Ovary (tissue), 9 donors: ENCODE measurements around the gene ANTXR1. TPM values are rescaled to one million over a fixed set of nuclear protein-coding genes. Genes with fewer than 3 reads are reported as not detected.

Source experiments
- DNase-seq, 5 donors: peaks; one replicate each; pipeline ENCODE4 v3.0.0-alpha.2; 2019 to 2020
- H3K27ac ChIP-seq, 2 donors: fragments of 200-600 bp; one replicate each; pipeline versions ENCODE4 v1.5.1 to v1.8.0; 2019 to 2022
- H3K27me3 ChIP-seq: fragments of 200-600 bp; one replicate; pipeline ENCODE4 v1.8.0; 2022
- H3K36me3 ChIP-seq: fragments of 200-600 bp; sonication (generic); one replicate; pipeline ENCODE4 v1.5.1; 2019
- H3K4me1 ChIP-seq: one replicate; pipeline ENCODE4 v1.8.1; 2013; ENCODE audit warnings: mild to moderate bottlenecking, moderate library complexity; ENCODE audit not compliant: insufficient read depth
- H3K4me3 ChIP-seq: fragments of 200-600 bp; sonication (generic); one replicate; pipeline ENCODE4 v1.5.1; 2017
- H3K9me3 ChIP-seq, 2 donors: fragments of 200-600 bp in 1 of 2; sonication (generic) in 1 of 2; one replicate each; pipeline versions ENCODE4 v1.5.1 to v1.8.1; 2013 to 2019; ENCODE audit warnings: mild to moderate bottlenecking in 1 of 2, moderate library complexity in 1 of 2
- CTCF ChIP-seq, 3 donors: fragments of 450-650 bp in 2 of 3; fragments of 200-600 bp in 1 of 3; IDR thresholded peaks; one replicate each; pipeline versions ENCODE4 v1.5.1 to v1.8.0; 2016 to 2022; ENCODE audit warnings: antibody characterized with exemption in 3 of 3, mild to moderate bottlenecking in 1 of 3
- EP300 ChIP-seq: sonication (generic); formaldehyde crosslinking; IDR thresholded peaks from one replicate; pipeline ENCODE4 v1.6.1; 2017; ENCODE audit warnings: antibody characterized with exemption
- POLR2A ChIP-seq: fragments of 450-650 bp; IDR thresholded peaks from one replicate; pipeline ENCODE4 v1.6.1; 2017; ENCODE audit warnings: antibody characterized with exemption, mild to moderate bottlenecking, moderate library complexity
- WGBS, 3 donors: extraction: QIAGEN DNeasy Blood & Tissue Kit in 1 of 3; methylation state at CpG; one replicate each; pipeline versions ENCODE4 v1.1.5 to v1.1.7; 2013 to 2017; 5-methylcytosine and 5-hydroxymethylcytosine counted together
- intact Hi-C, 4 donors: fragments of 100-400 bp; cut with DNase I; formaldehyde crosslinking; loops; one replicate each; pipeline versions ENCODE4 v1.11.0 to v1.15.1; 2022 to 2023
- polyA plus RNA-seq, 2 donors: library from polyadenylated mRNA; stranded (reverse); fragments of 200-250 nt in 1 of 2; fragments of 350-450 nt in 1 of 2; fragmentation: Illumina TruSeq in 1 of 2; extraction: RNeasy Lipid Tissue Mini Kit (QIAGEN cat#74804) in 1 of 2; gene quantifications; one replicate each; pipeline ENCODE4 v1.2.3, GENCODE V29; 2013 to 2014
- total RNA-seq, 7 donors: library from RNA; depleted of rRNA in 2 of 7; stranded (reverse); fragments of >200 nt in 2 of 7; fragmentation: NEBNext Ultra II Directional in 3 of 7; extraction: Animal tissue kit (Norgen Biotek cat#: 25700) in 3 of 7; gene quantifications; one replicate each; pipeline versions ENCODE4 v1.1.0 to v1.2.4, GENCODE V29; 2016 to 2023
- donor health status: DM: no; HTN: no; CAD: no; lungs with moderate emphysema.
- donor health status: DM: no; HTN: no; CAD: no.
- donor health status: Bipolar disorder and iron deficiency.
- donor health status: DM: yes; HTN: yes; CAD: no.
- donor health status: DM: no; HTN: no; CAD: no.
- donor health status: DM: yes; HTN: yes; CAD: no.

Gene ANTXR1
- total and polyA plus RNA-seq, 9 donors = 73.0 to 276 (median 152) TPM

DNA sequence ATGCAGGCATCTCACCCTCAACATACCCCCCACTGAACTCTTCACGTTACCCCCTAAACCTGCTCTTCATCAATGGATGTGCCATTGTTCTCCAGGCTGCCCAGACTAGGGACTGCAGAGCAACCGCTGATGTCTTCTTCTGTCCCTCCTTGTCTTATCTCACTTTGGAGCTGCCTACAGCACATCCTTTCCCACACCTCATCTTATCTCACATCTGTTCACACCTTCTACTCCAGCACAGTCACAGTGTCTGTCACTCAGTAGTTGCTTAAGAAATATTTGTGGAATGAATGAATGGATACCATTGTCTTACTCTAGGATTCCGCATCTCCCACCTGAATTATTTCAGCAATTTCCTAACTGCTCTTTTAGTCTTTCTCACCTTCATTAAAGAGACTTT, 144.5 kb downstream of the ANTXR1 start:
- WGBS, 3 donors = 93 to 98% (median 94%) methylated on average over 3 of the region's 3 CpGs
- no peak for TF ChIP-seq POLR2A
- no peak for TF ChIP-seq CTCF (IDR thresholded peaks at IDR 0.05)
- no peak for TF ChIP-seq EP300
- Histone ChIP-seq H3K4me1 (peaks cover 14% of the 10 kb centered on the region), H3K27me3 (no peaks in the 10 kb centered on the region), H3K9me3 (no peaks in the 10 kb centered on the region), H3K27ac (no peak overlapping the region), H3K36me3 (no peaks in the 10 kb centered on the region), H3K4me3 (no peak overlapping the region)
- DNase-seq = no peak
- intact Hi-C loops = loop anchor here in 1 of 4 donors (10.0 kb wide), 1 partner anchor 147 kb away; no protein-coding TSS in a partner anchor

DNA sequence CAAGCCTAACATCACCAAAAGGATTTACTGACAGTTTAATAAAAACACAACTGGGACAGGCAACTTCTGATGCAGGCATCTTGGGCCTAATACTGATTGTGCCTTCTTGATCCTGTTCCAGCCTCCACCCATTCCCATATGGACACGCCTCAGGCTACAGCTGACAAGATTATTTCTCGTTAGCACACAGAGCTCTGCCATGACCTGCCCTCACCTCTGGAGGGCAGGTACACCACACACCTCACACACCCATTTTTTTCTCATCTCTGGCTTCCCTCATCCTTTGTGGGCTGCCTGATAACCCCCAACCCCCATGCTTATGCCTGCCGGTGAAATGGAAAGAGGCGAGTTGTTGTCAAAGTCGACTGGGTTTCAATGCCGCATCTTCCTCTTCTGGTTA, 147.0 kb downstream of the ANTXR1 start:
- intact Hi-C loops = loop anchor here in 2 of 4 donors (10.0 kb wide), 1 partner anchor 145 kb away; no protein-coding TSS in a partner anchor
- TF ChIP-seq CTCF (IDR thresholded peaks at IDR 0.05) (no peak), POLR2A (no peak), EP300 (no peak)

GRCh38 chr2:69162057-69162456, 149.1 kb downstream of the ANTXR1 start:
- no peak for TF ChIP-seq EP300
- TF ChIP-seq CTCF (IDR thresholded peaks at IDR 0.05) = no peak
- no peak for TF ChIP-seq POLR2A
- Histone ChIP-seq H3K27me3 (no peaks in the 10 kb centered on the region), H3K4me1 (peaks cover 6% of the 10 kb centered on the region), H3K4me3 (no peak overlapping the region), H3K9me3 (no peaks in the 10 kb centered on the region), H3K36me3 (no peaks in the 10 kb centered on the region), H3K27ac (no peak overlapping the region)
- no peak for DNase-seq
- intact Hi-C loops = loop anchor here in 1 of 4 donors (10.0 kb wide), 1 partner anchor 143 kb away; no protein-coding TSS in a partner anchor

More for the DNA sequence above, 147.0 kb downstream of the ANTXR1 start:
- Histone ChIP-seq H3K27ac (no peak overlapping the region), H3K36me3 (no peaks in the 10 kb centered on the region), H3K4me1 (peaks cover 6% of the 10 kb centered on the region), H3K4me3 (no peak overlapping the region), H3K27me3 (no peaks in the 10 kb centered on the region), H3K9me3 (no peaks in the 10 kb centered on the region)
- 76 to 86% (median 80%) methylated on average over 6 of the region's 6 CpGs for WGBS, 3 donors
- no peak for DNase-seq

DNA sequence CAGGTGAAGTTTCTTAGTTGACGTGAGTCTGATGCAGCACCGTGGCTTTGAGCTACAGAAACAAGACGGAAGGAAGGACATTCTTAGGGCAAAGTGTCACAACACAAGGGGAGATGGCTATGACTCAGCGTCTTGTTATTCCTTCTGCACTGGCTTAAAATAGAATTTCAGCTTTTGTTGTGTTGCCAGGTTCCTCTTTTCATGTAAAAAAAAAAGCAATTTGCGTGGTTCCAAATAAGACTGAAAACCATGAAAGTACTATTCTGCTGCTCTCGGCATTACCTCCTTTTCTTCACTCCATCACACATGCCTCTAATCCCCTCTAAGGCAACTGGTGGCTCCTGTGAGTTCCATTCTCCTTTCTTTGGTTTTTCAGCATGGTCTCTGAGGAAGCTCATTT, 150.1 kb downstream of the ANTXR1 start:
- no peak for DNase-seq
- TF ChIP-seq CTCF (IDR thresholded peaks at IDR 0.05) (no peak), POLR2A (no peak), EP300 (no peak)
- WGBS, 3 donors = 5 to 15% (median 13%) methylated on average over 6 of the region's 6 CpGs
- no peak overlapping the region for H3K4me3 ChIP-seq
- no peaks in the 10 kb centered on the region for H3K36me3 ChIP-seq
- intact Hi-C loops = loop anchor here in 1 of 4 donors (10.0 kb wide), 1 partner anchor 142 kb away; no protein-coding TSS in a partner anchor
- peaks cover 8% of the 10 kb centered on the region for H3K4me1 ChIP-seq
- H3K27ac ChIP-seq = no peak overlapping the region
- no peaks in the 10 kb centered on the region for H3K9me3 ChIP-seq
- H3K27me3 ChIP-seq = no peaks in the 10 kb centered on the region
